ENCODE results near the gene ATE1.
"Not testable (repeated sequence)": the region's sequence is repeated elsewhere in the genome, so short reads cannot be mapped to it uniquely, and the experiment has no call there.

The ATE1 gene

DNA sequence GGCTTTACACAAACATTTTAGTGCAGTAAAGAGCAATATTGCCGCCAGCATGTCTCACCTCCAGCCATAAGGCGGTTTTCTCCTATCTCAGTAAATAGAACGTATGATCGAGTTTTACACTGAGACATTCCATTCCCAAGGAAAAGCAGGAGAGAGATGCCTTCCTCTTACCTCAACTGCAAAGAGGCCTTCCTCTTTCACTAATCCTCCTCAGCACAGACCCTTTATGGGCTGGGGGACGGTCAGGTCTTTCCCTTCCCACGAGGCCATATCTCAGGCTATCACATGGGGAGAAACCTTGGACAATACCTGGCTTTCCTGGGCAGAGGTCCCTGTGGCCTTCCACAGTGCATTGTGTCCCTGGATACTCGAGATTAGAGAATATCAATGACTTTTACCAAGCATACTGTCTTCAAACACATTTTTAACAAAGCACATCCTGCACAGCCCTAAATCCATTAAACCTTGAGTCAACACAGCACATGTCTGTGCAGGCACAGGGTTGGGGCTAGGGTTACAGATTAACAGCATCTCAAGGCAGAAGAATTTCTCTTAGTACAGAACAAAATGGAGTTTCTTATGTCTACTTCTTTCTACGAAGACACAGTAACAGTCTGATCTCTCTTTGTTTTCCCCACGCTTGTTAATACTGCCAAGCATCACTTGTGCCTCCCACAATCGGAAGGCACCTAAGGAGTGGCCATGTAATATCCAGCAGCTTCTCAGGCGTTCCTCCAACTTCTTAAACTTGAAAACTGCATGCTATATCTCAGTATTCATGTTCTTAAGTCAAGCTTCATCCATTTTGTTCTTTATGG, 2.6 kb upstream of the ATE1 start:
- in situ Hi-C loops (cut with MboI; ENCODE audit: low sequenced_read_pairs) = not testable (repeated sequence)

DNA sequence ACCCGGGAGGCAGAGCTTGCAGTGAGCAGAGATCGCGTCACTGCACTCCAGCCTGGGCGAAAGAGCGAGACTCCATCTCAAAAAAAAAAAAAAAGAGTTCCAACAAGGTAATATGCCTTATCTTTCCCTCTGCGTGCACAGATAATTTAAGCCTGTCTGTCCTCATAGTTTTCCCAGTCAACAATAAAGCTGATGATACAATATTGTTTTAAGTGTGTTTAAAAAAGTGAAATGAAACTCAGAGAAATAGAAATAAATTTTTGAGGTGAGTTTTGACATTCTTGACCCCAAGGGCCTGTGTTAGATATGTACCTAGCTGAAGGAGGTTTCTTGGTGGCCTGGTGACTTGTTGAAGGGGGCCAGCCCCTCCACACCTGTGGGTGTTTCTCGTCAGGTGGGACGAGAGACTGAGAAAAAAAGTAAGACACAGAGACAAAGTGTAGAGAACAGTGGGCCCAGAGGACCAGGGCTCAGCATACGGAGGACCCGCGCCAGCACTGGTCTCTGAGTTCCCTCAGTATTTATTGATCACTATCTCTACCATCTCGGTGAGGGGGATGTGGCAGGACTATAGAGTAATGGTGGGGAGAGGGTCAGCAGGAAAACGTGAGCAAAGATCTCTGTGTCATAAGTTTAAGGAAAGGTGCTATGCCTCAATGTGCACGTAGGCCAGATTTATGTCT, 1.9 kb upstream of the ATE1 start:
- in situ Hi-C loops (cut with MboI; ENCODE audit: low sequenced_read_pairs) = not testable (repeated sequence)

DNA sequence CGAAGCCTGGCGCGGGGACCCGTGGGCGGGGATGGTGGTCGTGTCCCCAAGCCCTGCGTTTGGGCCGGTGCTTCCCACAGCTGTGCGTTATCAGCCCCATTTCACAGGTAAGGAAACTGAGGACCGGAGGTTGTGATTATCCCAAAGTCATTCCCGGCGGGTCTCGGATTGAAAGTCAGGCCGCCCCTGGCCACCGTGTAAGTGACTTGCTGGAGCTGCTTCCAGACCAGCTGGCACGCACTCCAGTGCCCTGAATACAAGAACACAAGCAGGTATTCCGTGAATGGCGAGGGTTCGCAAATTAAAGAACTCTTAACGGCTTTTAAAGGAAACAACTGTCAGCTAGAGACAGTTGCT, 675 bp upstream of the ATE1 start:
- in situ Hi-C loops (cut with MboI; ENCODE audit: low sequenced_read_pairs) = no loop called here

DNA sequence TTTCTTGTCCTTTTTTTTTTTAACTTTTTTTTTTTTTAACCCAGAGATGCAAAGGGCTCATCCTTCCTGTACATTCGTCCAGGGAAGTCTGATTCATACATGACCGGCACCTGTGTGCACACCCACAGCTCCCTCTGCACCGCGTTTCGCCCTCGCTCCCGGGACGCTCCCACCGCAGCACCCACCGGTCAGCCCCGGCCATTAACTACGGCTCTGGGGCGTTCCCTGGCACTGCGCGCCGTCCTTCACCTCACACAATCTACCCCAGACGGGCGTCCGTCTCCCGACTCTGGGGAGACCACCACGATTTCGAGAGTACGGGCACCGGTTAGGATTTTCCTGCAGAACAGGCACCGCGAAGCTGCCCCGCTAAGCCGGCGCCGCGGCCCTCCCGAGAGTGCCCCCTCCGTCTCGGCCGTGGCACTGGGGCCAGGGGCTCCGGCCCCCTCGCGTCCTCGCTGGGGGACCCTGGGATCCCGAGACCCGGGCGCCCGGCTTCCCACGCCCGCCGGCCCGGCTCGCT, 452 bp downstream of the ATE1 start:
- in situ Hi-C loops (cut with MboI; ENCODE audit: low sequenced_read_pairs) = no loop called here

DNA sequence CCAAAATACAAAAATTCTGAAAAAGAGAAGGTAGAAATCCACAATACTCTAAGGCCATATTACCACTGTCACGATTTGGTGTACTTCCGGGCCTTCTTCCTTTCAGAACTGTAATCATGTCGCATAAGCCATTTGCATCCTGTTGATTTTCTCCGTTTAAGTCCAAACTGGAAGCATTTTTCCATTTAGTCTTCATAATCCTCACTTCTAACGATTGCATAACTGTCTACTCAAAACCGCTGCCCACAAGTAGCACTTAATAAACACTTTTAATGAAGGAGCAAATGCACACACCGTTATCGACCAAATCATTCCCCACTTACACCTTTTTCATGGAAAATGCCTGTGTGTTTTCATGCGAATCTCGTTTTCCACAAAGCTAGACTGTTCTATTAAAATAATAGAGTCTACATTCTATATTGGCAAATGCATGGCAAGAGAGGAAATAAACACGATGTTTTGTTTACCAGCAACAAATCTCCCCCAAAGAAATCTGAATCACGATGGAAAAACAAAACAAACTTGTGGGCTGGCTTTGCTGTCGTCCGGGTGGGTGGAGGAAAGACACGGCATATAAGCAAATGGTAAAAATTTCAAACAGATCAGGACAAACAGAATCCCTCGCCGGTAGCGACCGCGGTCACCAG, 1.0 kb downstream of the ATE1 start:
- in situ Hi-C loops (cut with MboI; ENCODE audit: low sequenced_read_pairs) = no loop called here

DNA sequence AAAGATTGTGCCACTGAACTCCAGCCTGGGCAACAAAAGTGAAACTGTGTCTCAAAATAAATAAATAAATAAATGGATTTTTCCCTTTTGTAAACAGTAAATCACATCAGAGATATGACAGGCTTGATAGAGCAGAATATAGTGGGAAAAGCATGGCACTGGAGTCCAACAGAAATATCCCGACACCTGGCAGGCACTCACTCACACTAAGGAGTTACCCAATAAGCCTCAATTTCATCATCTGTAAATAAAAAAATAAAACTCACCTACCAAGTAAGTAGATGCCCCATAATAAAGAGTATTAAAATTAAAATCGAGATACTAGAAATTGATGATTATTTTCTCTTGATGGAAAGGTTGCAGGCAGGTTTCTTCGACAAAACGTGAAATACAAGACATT, 1.7 kb downstream of the ATE1 start:
- in situ Hi-C loops (cut with MboI; ENCODE audit: low sequenced_read_pairs) = no loop called here

DNA sequence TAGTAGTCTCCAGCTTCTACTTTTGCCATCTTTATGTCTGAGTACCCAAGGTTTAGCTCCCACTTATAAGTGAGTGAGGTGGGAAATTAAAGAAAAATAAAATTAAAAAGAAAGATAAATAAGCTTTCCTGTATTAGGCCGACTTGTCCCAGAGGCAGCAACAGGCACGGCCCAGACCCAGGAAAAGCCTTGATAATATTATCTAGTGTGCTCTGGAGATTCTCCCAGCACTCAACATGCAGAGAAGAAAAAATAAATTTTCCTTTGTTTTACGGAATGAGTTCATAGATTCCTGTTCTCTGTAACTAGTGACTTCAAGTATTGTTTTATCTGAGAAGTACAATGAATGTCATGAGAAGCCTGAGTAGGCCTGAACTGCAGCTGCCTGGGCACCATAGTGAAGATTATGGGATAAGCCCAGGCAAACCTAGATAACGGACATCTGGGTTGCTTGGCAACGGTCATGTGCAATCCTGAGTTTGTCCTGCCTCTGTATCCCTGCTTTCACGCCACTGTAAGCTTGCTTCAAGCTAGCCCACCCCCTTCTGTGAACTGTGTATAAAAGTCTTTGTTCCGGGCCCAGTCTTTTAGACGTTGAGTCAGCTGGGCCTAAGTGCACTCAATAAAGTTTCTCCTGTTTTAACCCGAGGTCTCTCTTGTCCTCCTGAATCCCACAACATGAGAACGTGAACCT, 6.4 kb downstream of the ATE1 start:
- in situ Hi-C loops (cut with MboI; ENCODE audit: low sequenced_read_pairs) = no loop called here

DNA sequence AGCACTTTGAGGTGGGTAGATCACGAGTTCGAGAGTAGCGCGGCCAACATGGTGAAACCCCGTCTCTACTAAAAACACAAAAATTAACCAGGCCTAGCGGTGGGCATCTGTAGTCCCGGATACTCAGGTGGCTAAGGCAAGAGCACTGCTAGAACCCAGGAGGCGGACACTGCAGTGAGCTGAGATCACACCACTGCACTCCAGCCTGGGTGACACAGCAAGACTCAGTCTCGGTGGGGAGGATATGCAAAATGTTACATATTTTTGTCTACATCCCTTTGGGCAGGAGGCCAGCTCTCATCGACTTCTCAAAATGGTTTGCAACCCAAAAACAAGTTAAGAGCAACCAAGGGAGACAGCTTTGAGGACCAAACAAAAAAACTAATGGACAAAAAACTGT, 8.2 kb downstream of the ATE1 start:
- in situ Hi-C loops (cut with MboI; ENCODE audit: low sequenced_read_pairs) = no loop called here

DNA sequence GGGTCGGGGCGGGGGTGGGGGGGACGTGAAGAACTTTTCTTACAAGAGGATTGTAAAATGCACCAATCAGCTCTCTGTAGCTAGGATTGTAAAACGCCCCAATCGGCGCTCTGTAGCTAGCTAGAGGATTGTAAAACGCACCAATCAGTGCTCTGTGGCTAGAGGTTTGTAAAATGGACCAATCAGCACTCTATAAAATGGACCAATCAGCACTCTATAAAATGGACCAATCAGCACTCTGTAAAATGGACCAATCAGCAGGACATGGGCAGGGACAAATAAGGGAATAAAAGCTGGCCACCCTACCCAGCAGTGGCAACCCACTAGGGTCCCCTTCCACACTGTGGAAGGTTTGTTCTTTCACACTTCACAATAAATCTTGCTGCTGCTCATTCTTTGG, 9.0 kb downstream of the ATE1 start:
- in situ Hi-C loops (cut with MboI; ENCODE audit: low sequenced_read_pairs) = not testable (repeated sequence)

DNA sequence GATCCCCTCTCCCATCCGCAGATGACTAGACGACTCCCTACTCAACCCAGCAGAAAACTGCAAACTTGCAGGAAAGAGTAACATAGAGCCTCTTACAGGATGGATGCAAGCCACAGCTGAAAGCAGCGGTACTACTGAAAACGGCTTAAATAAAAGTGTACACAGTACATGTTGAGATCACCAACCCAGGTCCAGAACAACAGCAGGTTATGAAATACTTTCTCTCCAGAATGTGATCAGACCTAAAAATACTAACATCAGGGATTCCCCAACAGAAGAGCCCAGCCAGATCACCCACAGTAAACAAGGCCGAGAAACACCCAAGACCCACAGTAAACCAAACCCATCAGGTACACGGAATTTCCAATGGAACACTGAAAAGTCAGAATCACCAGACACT, 13.2 kb downstream of the ATE1 start:
- in situ Hi-C loops (cut with MboI; ENCODE audit: low sequenced_read_pairs) = no loop called here

DNA sequence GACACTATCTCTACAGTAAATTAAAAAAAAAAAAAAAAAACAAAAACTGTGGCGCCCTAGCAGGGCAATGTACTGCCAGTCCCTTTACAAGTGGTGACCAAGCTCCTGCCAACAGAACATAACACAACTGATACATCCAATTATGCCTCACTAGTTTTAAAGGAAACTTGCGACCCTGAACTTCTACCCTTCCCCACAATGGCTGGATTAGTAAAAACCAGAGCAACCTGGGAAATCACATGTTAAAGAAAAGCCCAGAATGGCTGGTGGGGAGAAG, 16.5 kb downstream of the ATE1 start:
- in situ Hi-C loops (cut with MboI; ENCODE audit: low sequenced_read_pairs) = no loop called here

DNA sequence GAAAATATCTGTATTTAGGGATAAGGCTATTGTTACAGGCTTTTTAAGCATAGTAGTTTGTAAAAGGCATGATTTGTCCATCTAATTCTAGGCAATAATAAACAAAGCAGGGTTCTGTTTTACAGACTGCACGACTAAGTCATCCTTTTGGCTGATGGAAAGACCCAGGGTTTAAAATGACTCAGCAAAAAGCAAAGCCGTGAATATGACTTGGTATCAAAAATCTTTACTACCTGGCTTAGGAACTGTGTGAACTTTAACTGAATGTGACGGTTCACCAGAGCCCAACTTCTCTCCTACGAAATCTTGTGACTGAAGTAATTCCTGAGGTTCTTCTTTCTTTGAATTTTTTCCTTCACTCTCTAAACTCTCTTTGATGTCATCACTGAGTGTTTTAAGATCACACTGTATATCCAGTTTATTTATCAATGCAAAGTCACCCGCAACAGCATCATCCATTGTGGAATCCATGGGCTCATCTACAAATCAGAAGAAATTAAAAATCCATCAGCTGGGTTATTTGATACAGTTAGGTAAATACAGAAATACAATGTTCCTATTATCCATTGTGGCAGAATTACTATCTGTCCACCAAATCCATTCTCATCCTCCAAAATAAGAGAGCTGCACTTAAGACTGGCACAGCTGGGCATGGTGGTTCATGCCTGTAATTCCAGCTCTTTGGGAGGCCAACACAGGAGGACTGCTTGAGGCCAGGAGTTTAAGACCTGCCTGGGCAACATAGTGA, 17.0 kb downstream of the ATE1 start:
- in situ Hi-C loops (cut with MboI; ENCODE audit: low sequenced_read_pairs) = no loop called here

DNA sequence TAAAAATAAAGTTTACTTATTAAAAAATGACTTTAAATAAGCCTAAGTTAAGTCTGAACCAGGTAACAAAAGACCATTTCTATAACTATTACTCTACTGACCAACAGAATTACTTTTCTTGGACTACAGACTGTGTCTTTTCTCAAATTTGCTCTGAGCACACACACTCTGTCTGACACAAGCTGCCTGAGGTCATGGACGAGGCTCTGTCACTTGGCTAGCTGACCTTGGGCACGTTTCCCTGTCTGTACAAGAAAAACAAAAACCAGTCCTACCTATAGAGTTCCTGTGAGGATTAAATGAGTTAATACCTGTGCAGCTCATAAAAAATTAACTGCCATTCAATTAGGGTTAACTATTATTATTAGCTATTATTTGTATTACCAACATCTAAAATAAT, 22.9 kb downstream of the ATE1 start:
- in situ Hi-C loops (cut with MboI; ENCODE audit: low sequenced_read_pairs) = no loop called here

DNA sequence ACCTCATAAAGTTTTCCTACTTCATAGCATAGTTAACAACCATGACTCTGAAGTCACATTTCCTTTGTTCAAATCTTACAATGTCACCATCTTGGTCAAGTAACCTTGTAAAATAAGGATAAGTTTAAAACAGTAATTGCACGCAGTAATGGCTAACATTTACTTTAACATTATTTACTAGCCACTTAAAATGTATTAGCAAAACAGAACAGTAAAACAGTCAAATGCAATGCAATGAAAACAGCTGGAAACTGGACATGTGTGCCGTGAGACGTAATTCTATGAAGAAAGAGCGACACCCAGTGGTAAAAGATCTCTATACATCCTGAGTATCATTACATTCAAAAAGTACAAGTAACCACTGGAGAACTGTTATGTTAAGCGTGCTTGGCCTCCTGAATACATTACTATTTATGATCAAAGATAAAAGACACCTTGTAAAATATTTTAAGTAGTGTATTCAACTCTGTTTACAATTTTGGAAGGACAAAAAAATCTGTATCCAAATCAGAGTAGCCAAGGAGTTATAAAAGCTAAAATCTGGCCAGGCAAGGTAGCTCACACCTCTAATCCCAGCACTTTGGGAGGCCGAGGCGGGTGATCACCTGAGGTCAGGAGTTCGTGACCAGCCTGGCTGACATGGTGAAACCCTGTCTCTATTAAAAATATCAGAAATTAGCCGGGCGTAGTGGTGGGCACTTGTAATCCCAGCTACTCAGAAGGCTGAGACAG, 27.2 kb downstream of the ATE1 start:
- in situ Hi-C loops (cut with MboI; ENCODE audit: low sequenced_read_pairs) = no loop called here

DNA sequence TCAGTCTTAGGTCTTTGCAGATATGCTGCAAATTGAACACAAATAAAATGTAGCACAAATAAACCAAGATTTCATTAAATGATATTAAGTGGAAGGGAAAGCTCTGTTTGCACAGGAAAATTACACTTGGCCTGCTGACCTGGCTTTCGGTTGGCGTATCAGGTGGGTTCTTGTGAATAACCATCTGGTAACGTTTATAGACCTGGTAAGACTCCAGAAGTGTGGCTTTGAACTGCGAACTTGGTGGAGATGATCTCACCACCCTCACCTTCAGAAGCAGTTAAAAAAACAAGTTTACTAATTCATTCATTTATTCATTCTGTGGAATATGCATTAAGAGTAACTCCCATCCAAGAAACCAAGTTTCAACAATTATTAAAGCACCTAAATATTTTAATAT, 28.1 kb downstream of the ATE1 start:
- in situ Hi-C loops (cut with MboI; ENCODE audit: low sequenced_read_pairs) = loop anchor here (25.0 kb wide), 1 partner anchor 962 kb away; no protein-coding TSS in a partner anchor

DNA sequence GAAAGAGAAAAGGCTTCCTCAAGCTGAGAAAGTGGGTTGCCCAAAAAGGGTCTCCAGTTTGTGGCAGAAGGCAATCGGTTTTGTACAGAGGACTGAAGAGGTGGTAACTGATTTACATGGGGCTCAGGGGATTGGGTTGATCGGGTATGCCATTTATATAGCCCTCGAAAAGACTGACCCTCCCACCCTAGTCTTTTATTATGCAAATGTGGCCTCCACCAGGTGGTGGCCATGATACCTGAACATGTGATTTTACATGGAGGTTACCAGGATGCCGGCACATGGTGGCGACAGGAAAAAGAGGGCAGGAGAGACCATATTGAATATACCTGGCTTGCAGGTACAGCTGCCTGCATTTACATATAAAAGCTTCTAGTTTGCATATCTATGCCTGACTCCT, 36.7 kb downstream of the ATE1 start:
- in situ Hi-C loops (cut with MboI; ENCODE audit: low sequenced_read_pairs) = loop anchor here (25.0 kb wide), 1 partner anchor 954 kb away; no protein-coding TSS in a partner anchor

DNA sequence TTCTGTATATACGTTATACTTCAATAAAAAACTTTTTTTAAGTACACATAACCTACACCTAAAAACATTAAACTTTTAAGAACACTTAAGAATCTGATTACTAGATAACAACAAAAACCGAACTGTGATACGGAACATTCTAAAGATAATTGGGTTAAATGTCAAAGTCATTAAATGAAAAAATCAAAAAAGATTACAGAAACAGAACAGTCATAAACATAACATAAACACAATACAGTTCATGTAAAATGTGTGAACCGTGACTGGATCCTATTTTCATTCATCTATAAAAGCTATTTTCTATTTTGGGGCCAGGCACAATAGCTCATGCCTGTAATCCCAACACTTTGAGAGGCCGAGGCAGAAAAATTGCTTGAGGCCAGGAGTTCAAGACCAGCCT, 38.6 kb downstream of the ATE1 start:
- in situ Hi-C loops (cut with MboI; ENCODE audit: low sequenced_read_pairs) = loop anchor here (25.0 kb wide), 1 partner anchor 952 kb away; no protein-coding TSS in a partner anchor

DNA sequence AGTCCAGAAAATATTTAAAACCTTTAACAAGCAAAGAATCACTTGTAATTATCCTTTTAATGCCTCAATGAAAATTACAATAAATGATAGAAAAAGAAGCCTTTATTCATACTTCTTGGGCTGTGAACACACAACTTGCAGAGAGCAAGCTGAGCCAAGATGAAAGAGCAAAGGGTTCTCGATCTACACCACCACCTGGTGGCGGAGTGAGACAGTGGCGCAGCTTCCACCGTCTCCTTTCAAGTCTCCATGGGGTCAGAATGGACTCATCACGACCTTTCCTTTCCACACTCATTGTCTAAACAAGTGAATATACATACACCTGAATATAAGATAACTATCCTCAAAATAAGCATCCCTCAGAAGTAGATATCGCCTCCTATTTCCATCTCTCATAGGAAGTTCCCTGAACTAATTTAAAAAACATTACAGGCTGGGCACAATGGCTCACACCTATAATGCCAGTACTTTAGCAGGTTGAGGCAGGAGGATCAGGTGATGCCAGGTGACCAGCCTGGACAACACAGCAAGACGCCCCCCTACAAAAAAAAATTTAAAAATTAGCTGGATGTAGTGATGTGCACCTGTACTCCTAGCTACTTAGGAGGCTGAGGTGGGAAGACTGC, 40.7 kb downstream of the ATE1 start:
- in situ Hi-C loops (cut with MboI; ENCODE audit: low sequenced_read_pairs) = loop anchor here (25.0 kb wide), 1 partner anchor 950 kb away; no protein-coding TSS in a partner anchor

DNA sequence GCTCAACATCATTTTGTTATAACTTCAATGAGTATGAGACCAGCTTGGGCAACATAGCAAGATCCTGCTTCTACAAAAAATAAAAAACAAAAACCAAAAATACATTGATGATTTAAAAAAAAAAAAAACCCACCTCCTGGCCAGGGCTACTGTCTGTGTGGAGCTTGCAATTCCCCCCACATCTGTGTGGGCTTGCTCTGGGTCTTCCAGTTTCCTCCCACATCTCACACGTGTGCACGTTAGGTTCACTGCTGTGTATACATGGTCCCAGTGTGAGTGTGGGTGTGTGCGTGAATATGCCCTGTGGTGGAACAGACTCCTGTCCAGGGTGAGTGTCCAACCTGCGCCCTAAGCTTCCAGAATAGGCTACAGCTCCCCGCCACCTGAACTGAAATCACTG, 41.6 kb downstream of the ATE1 start:
- in situ Hi-C loops (cut with MboI; ENCODE audit: low sequenced_read_pairs) = loop anchor here (25.0 kb wide), 1 partner anchor 949 kb away; no protein-coding TSS in a partner anchor
